K562 (cell line): Measurements from ENCODE around the gene LZTFL1. TPM values are rescaled to one million over a fixed set of nuclear protein-coding genes. Genes with fewer than 3 reads are reported as not detected.

Experiments
- ELF4 ChIP-seq: fragments of 450-650 bp; formaldehyde crosslinking; IDR thresholded peaks from 2 replicates; pipeline ENCODE4 v1.4.0; 2022; ENCODE audit warnings: missing genetic modification characterization
- ESRRA ChIP-seq: fragments of 450-650 bp; IDR thresholded peaks from 2 replicates; pipeline ENCODE4 v1.6.1; 2014; ENCODE audit warnings: low read depth, mild to moderate bottlenecking, moderate library complexity, borderline replicate concordance
- ESRRB ChIP-seq: fragments of 250-450 bp; sonication (Bioruptor Pico); IDR thresholded peaks from 2 replicates; pipeline ENCODE4 v1.5.0; 2020; ENCODE audit warnings: mild to moderate bottlenecking, moderate library complexity, borderline replicate concordance
- ETV5 ChIP-seq: sonication (generic); formaldehyde crosslinking; IDR thresholded peaks from 2 replicates; pipeline ENCODE4 v1.4.0; 2020; ENCODE audit warnings: low read depth, mild to moderate bottlenecking, missing genetic modification reagents
- GATA2 ChIP-seq: sonication (generic); formaldehyde crosslinking; IDR thresholded peaks from 2 replicates; pipeline ENCODE4 v1.4.0; 2020; ENCODE audit warnings: mild to moderate bottlenecking, missing genetic modification reagents
- KDM4B ChIP-seq, 2 experiments: fragments of 450-650 bp in 1 of 2; sonication (generic) in 1 of 2; IDR thresholded peaks; 2 replicates each; pipeline ENCODE4 v1.6.1; 2016 to 2017; ENCODE audit warnings: borderline replicate concordance in 2 of 2, antibody characterized with exemption in 1 of 2, low read depth in 1 of 2, mild to moderate bottlenecking in 1 of 2
- MXI1 ChIP-seq: IDR thresholded peaks from 2 replicates; pipeline ENCODE4 v1.6.1; 2011; ENCODE audit warnings: low read depth, mild to moderate bottlenecking, improper control_type of control experiment, low read length
- NFRKB ChIP-seq: fragments of 450-650 bp; IDR thresholded peaks from 2 replicates; pipeline ENCODE4 v1.6.1; 2016; ENCODE audit warnings: low read depth
- NRF1 ChIP-seq, 2 experiments: fragments of 450-650 bp; IDR thresholded peaks in 1 of 2; conservative IDR thresholded peaks in 1 of 2; 2 replicates each; pipeline ENCODE4 v1.6.1; 2014; ENCODE audit warnings: mild to moderate bottlenecking in 2 of 2
- SMARCA4 ChIP-seq: fragments of 450-650 bp; IDR thresholded peaks from 2 replicates; pipeline ENCODE4 v1.6.1; 2016
- ZC3H4 ChIP-seq: sonication (generic); formaldehyde crosslinking; IDR thresholded peaks from 2 replicates; pipeline ENCODE4 v1.9.0; 2021; ENCODE audit warnings: missing genetic modification reagents, borderline replicate concordance
- ZNF146 ChIP-seq: IDR thresholded peaks from one replicate; pipeline ENCODE4 v1.6.1; 2018; ENCODE audit warnings: missing compliant biosample characterization; ENCODE audit not compliant: unreplicated experiment
- ZNF41 ChIP-seq: fragments of 250-450 bp; sonication (Bioruptor Pico); conservative IDR thresholded peaks from 2 replicates; pipeline ENCODE4 v1.4.0; 2020; ENCODE audit warnings: mild to moderate bottlenecking
- ZNF511 ChIP-seq: sonication (generic); formaldehyde crosslinking; IDR thresholded peaks from 2 replicates; pipeline ENCODE4 v1.8.0; 2022; ENCODE audit warnings: mild to moderate bottlenecking, missing genetic modification reagents
- ZNF589 ChIP-seq: fragments of 200-800 bp; sonication (Bioruptor generic); IDR thresholded peaks from 2 replicates; pipeline ENCODE4 v1.6.1; 2016; ENCODE audit warnings: low read depth, missing genetic modification characterization, missing compliant biosample characterization
- ZNF668 ChIP-seq: fragments of 250-450 bp; sonication (Bioruptor Pico); IDR thresholded peaks from 2 replicates; pipeline ENCODE4 v1.8.0; 2022; ENCODE audit warnings: mild to moderate bottlenecking, inconsistent platforms
- polyA plus RNA-seq, 8 experiments: library from polyadenylated mRNA; depleted of rRNA in 4 of 8; stranded (reverse) in 5 of 8; unstranded in 3 of 8; fragments of >200 nt; fragmentation: Nextera tagmentation in 2 of 8; fragmentation: Illumina TruSeq in 1 of 8; extraction: Ambion mirVana in 2 of 8; extraction: Trizol in 1 of 8; gene quantifications; 2 replicates each; pipeline versions ENCODE4 v1.2.1 to v1.2.3, GENCODE V29; 2011 to 2014; ENCODE audit warnings: inconsistent platforms in 1 of 8, missing spikeins in 1 of 8
- total RNA-seq, 7 experiments: library from RNA; depleted of rRNA in 6 of 7; stranded (reverse); fragments of >200 nt in 6 of 7; fragmentation: Illumina TruSeq in 2 of 7; extraction: Trizol in 2 of 7; gene quantifications; 2 replicates each; pipeline versions ENCODE4 v1.2.1 to v1.2.3, GENCODE V29; 2011 to 2021; ENCODE audit warnings: low replicate concordance in 1 of 7
- TF ChIP-seq, protein P1 (sequence below): sonication (generic); formaldehyde crosslinking; IDR thresholded peaks from 2 replicates; pipeline ENCODE4 v1.8.1; 2023; ENCODE audit warnings: mild to moderate bottlenecking, missing genetic modification reagents, moderate library complexity
- TF ChIP-seq, protein P2 (sequence below): fragments of 450-650 bp; formaldehyde crosslinking; conservative IDR thresholded peaks from 2 replicates; pipeline ENCODE4 v1.4.0; 2022; ENCODE audit warnings: mild to moderate bottlenecking, missing genetic modification characterization
- TF ChIP-seq, protein P3 (sequence below), 2 experiments: fragments of 200-800 bp in 1 of 2; sonication (Bioruptor generic) in 1 of 2; sonication (generic) in 1 of 2; formaldehyde crosslinking in 1 of 2; IDR thresholded peaks in 1 of 2; conservative IDR thresholded peaks in 1 of 2; 2 replicates each; pipeline versions ENCODE4 v1.5.0 to v1.6.1; 2016 to 2020; ENCODE audit warnings: missing compliant biosample characterization in 1 of 2, missing genetic modification characterization in 1 of 2, missing genetic modification reagents in 1 of 2
- TF ChIP-seq, protein P4 (sequence below): fragments of 250-450 bp; sonication (Bioruptor Pico); IDR thresholded peaks from 2 replicates; pipeline ENCODE4 v1.5.0; 2020; ENCODE audit warnings: mild to moderate bottlenecking

LZTFL1 gene
- total and polyA plus RNA-seq, 9 of the 15 experiments (the other 6 are each of a cell fraction or from before 2014, with no cell fraction given) = 10.7 to 33.7 (median 15.3) TPM

GRCh38 chr3:45841757-45842491 lies at the start of gene LZTFL1 (continued):
- TF ChIP-seq, protein P1, sequence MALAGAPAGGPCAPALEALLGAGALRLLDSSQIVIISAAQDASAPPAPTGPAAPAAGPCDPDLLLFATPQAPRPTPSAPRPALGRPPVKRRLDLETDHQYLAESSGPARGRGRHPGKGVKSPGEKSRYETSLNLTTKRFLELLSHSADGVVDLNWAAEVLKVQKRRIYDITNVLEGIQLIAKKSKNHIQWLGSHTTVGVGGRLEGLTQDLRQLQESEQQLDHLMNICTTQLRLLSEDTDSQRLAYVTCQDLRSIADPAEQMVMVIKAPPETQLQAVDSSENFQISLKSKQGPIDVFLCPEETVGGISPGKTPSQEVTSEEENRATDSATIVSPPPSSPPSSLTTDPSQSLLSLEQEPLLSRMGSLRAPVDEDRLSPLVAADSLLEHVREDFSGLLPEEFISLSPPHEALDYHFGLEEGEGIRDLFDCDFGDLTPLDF (CRISPR knock-in tag) = no peak
- TF ChIP-seq, protein P2, sequence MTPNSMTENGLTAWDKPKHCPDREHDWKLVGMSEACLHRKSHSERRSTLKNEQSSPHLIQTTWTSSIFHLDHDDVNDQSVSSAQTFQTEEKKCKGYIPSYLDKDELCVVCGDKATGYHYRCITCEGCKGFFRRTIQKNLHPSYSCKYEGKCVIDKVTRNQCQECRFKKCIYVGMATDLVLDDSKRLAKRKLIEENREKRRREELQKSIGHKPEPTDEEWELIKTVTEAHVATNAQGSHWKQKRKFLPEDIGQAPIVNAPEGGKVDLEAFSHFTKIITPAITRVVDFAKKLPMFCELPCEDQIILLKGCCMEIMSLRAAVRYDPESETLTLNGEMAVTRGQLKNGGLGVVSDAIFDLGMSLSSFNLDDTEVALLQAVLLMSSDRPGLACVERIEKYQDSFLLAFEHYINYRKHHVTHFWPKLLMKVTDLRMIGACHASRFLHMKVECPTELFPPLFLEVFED (CRISPR knock-in tag) = no peak
- TF ChIP-seq ZNF41 (CRISPR knock-in tag) (no peak), ESRRA (no peak; the same call in 1 of the 2 replicates), GATA2 (CRISPR knock-in tag) (no peak), SMARCA4 (no peak), ZC3H4 (no peak), NFRKB (no peak), ZNF668 (0 out of 2 replicates have a peak, but pooled peaks have one; percentile 68), ZNF511 (CRISPR knock-in tag) (no peak), MXI1 (peak; percentile 97), ZNF589 (CRISPR knock-in tag) (no peak), ZNF146 (CRISPR knock-in tag) (no peak), ETV5 (CRISPR knock-in tag) (0 out of 2 replicates have a peak, but pooled peaks have one; percentile 48), ELF4 (CRISPR knock-in tag) (no peak), ESRRB (CRISPR knock-in tag) (no peak), KDM4B (IDR thresholded peaks at IDR 0.05; ENCODE audit: borderline replicate concordance in 2 of 2, low read depth in 1 of 2) (0 out of 4 replicates have a peak, but pooled peaks of 1 of the 2 experiments have one; percentile 49), NRF1 (conservative IDR thresholded peaks at IDR 0.05 in 1 of 2, IDR thresholded peaks at IDR 0.05 in 1 of 2) (peak; percentile 86 to 89)
- TF ChIP-seq, protein P3, sequence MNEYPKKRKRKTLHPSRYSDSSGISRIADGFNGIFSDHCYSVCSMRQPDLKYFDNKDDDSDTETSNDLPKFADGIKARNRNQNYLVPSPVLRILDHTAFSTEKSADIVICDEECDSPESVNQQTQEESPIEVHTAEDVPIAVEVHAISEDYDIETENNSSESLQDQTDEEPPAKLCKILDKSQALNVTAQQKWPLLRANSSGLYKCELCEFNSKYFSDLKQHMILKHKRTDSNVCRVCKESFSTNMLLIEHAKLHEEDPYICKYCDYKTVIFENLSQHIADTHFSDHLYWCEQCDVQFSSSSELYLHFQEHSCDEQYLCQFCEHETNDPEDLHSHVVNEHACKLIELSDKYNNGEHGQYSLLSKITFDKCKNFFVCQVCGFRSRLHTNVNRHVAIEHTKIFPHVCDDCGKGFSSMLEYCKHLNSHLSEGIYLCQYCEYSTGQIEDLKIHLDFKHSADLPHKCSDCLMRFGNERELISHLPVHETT (CRISPR knock-in tag; conservative IDR thresholded peaks at IDR 0.05 in 1 of 2, IDR thresholded peaks at IDR 0.05 in 1 of 2) = peak in 1 of 2 experiments; percentile 51; a peak in 1 of 4 replicates
- TF ChIP-seq, protein P4, sequence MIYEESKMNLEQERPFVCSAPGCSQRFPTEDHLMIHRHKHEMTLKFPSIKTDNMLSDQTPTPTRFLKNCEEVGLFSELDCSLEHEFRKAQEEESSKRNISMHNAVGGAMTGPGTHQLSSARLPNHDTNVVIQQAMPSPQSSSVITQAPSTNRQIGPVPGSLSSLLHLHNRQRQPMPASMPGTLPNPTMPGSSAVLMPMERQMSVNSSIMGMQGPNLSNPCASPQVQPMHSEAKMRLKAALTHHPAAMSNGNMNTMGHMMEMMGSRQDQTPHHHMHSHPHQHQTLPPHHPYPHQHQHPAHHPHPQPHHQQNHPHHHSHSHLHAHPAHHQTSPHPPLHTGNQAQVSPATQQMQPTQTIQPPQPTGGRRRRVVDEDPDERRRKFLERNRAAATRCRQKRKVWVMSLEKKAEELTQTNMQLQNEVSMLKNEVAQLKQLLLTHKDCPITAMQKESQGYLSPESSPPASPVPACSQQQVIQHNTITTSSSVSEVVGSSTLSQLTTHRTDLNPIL = no peak
